Erythroblast (primary cell): Measurements from ENCODE around the gene C4B.
"Not testable (repeated sequence)": the region's sequence is repeated elsewhere in the genome, so short reads cannot be mapped to it uniquely, and the experiment has no call there.

Experiments used
- DNase-seq, 2 experiments: peaks; one replicate each; lab custom pipeline; 2025; lab: John Stamatoyannopoulos, UW
- GATA1 ChIP-seq: IDR thresholded peaks from 2 replicates; pipeline ENCODE4 v1.6.1; 2011; ENCODE audit warnings: low read depth, mild to moderate bottlenecking, control low read depth, low read length, moderate library complexity
- POLR2A ChIP-seq: IDR thresholded peaks from 2 replicates; pipeline ENCODE4 v1.6.1; 2011; ENCODE audit warnings: mild to moderate bottlenecking, low read length

C4B gene

GRCh38 chr6:32064706-32065105 is 50.1 kb downstream of the C4B start:
- no peak for DNase-seq
- TF ChIP-seq POLR2A (no peak), GATA1 (no peak)

- DNase-seq, result not testable (repeated sequence)
Measured at GRCh38 chr6:32067521-32067920, 52.9 kb downstream of the C4B start.

- not testable (repeated sequence) for DNase-seq
Measured at GRCh38 chr6:32068315-32068714, 53.7 kb downstream of the C4B start.

- no peak for TF ChIP-seq POLR2A
- TF ChIP-seq GATA1, result no peak
- DNase-seq, result no peak
Measured at GRCh38 chr6:32068867-32069266, 54.3 kb downstream of the C4B start.

GRCh38 chr6:32069460-32069859 is 54.9 kb downstream of the C4B start:
- TF ChIP-seq POLR2A (no peak), GATA1 (no peak)
- DNase-seq, result no peak

- TF ChIP-seq POLR2A (no peak), GATA1 (no peak)
- no peak for DNase-seq
Measured at GRCh38 chr6:32069878-32070515, 55.4 kb downstream of the C4B start.

GRCh38 chr6:32070814-32071543 is 56.4 kb downstream of the C4B start:
- TF ChIP-seq POLR2A (no peak), GATA1 (no peak)
- DNase-seq, result no peak

GRCh38 chr6:32073101-32073500 is 58.5 kb downstream of the C4B start:
- DNase-seq, result no peak
- no peak for TF ChIP-seq GATA1
- no peak for TF ChIP-seq POLR2A

GRCh38 chr6:32073613-32074012 is 59.0 kb downstream of the C4B start:
- TF ChIP-seq POLR2A (no peak), GATA1 (no peak)
- no peak for DNase-seq

- DNase-seq, result no peak
- TF ChIP-seq GATA1, result no peak
- no peak for TF ChIP-seq POLR2A
Measured at GRCh38 chr6:32074996-32075532, 60.5 kb downstream of the C4B start.

- no peak for DNase-seq
Measured at GRCh38 chr6:32075781-32076180, 61.2 kb downstream of the C4B start.

GRCh38 chr6:32076321-32076809 is 61.8 kb downstream of the C4B start:
- TF ChIP-seq GATA1 (no peak), POLR2A (no peak)
- no peak for DNase-seq

More at GRCh38 chr6:32075781-32076180, 61.2 kb downstream of the C4B start:
- TF ChIP-seq GATA1 (no peak), POLR2A (no peak)

GRCh38 chr6:32079566-32080290 is 65.1 kb downstream of the C4B start:
- TF ChIP-seq GATA1 (no peak), POLR2A (no peak)
- no peak for DNase-seq

GRCh38 chr6:32081168-32081990 is 66.8 kb downstream of the C4B start:
- no peak for DNase-seq

More at GRCh38 chr6:32081168-32081990, 66.8 kb downstream of the C4B start:
- TF ChIP-seq POLR2A (no peak), GATA1 (no peak)
